Small intestine (tissue), 16 donors: ENCODE measurements around the gene DCAF10. TPM values are rescaled to one million over a fixed set of nuclear protein-coding genes. Genes with fewer than 3 reads are reported as not detected.
"Not testable (repeated sequence)": the region's sequence is repeated elsewhere in the genome, so short reads cannot be mapped to it uniquely, and the experiment has no call there.

Experiments
- DNase-seq, 2 donors: peaks; one replicate each; pipeline versions ENCODE4 v3.0.0 to v3.0.0-alpha.2; 2013
- FAIRE-seq: peaks from 2 replicates; lab custom pipeline; 2012; peaks lifted over from hg19 to GRCh38; lab: Jason Lieb, UNC
- H3K27ac ChIP-seq, 3 donors: one replicate each; pipeline ENCODE4 v1.5.1; 2013; ENCODE audit warnings: low read length in 2 of 3, mild to moderate bottlenecking in 2 of 3, control low read depth in 1 of 3, inconsistent platforms in 1 of 3, low read depth in 1 of 3, moderate library complexity in 1 of 3
- H3K27me3 ChIP-seq, 3 donors: one replicate each; pipeline ENCODE4 v1.6.1; 2013; ENCODE audit warnings: low read length in 3 of 3, inconsistent platforms in 1 of 3; ENCODE audit not compliant: control insufficient read depth in 3 of 3, insufficient read depth in 3 of 3
- H3K36me3 ChIP-seq, 3 donors: one replicate each; pipeline ENCODE4 v1.6.1; 2013; ENCODE audit warnings: low read length in 3 of 3, inconsistent platforms in 1 of 3, low read depth in 1 of 3, mild to moderate bottlenecking in 1 of 3, moderate library complexity in 1 of 3; ENCODE audit not compliant: control insufficient read depth in 3 of 3, insufficient read depth in 2 of 3
- H3K4me1 ChIP-seq, 3 donors: one replicate each; pipeline ENCODE4 v1.6.1; 2013; ENCODE audit warnings: low read length in 2 of 3, inconsistent platforms in 1 of 3, low read depth in 1 of 3, mild to moderate bottlenecking in 1 of 3, moderate library complexity in 1 of 3; ENCODE audit not compliant: control insufficient read depth in 3 of 3, insufficient read depth in 2 of 3
- H3K4me3 ChIP-seq, 3 donors: one replicate each; pipeline ENCODE4 v1.5.1; 2013; ENCODE audit warnings: low read length in 3 of 3, control low read depth in 1 of 3, inconsistent platforms in 1 of 3, low read depth in 1 of 3, mild to moderate bottlenecking in 1 of 3, moderate library complexity in 1 of 3
- H3K9me3 ChIP-seq, 2 donors: one replicate each; pipeline ENCODE4 v1.6.1; 2013; ENCODE audit warnings: low read depth in 1 of 2, low read length in 1 of 2; ENCODE audit not compliant: control insufficient read depth in 2 of 2, insufficient read depth in 1 of 2
- WGBS, 3 donors: extraction: QIAGEN DNeasy Blood & Tissue Kit; methylation state at CpG; one replicate each; pipeline ENCODE4 v1.1.7; 2013; 5-methylcytosine and 5-hydroxymethylcytosine counted together
- long read RNA-seq, 10 donors: transcript quantifications; one replicate each; lab custom pipeline, GENCODE V29; 2026
- polyA plus RNA-seq, 4 donors: library from polyadenylated mRNA; stranded (reverse) in 3 of 4; unstranded in 1 of 4; fragments of 200-250 nt in 3 of 4; fragments of 120-200 nt in 1 of 4; gene quantifications; one replicate each; pipeline versions ENCODE4 v1.2.1 to v1.2.3, GENCODE V29; 2013
- donor health status: healthy with polysubstance abuse.
- donor health status: control.
- donor health status: control.
- donor health status: Bipolar disorder and iron deficiency.
- donor health status: healthy.

The DCAF10 gene
- 10 to 100 TPM in 1 of 4 donors, 1 to 10 TPM in 3; 5.6 to 21.8 (median 7.5) TPM for polyA plus RNA-seq
- long read RNA-seq, donor 1, partial matches to known transcripts: 0 of 8 reads
- long read RNA-seq, donor 1, other reads (novel, unspliced or antisense): 5 of 8 reads
- long read RNA-seq, donor 2, partial matches to known transcripts: 0 of 2 reads
- long read RNA-seq, donor 2, other reads (novel, unspliced or antisense): 0 of 2 reads
- long read RNA-seq, donor 3, partial matches to known transcripts: 0 of 1 reads
- long read RNA-seq, donor 3, other reads (novel, unspliced or antisense): 0 of 1 reads
- long read RNA-seq, donor 4: 0 reads
- long read RNA-seq, donor 5: 0 reads
- long read RNA-seq, donor 6, partial matches to known transcripts: 0 of 2 reads
- long read RNA-seq, donor 6, other reads (novel, unspliced or antisense): 0 of 2 reads
- long read RNA-seq, donor 7, partial matches to known transcripts: 8 of 9 reads
- long read RNA-seq, donor 7, other reads (novel, unspliced or antisense): 0 of 9 reads
- long read RNA-seq, donor 8, partial matches to known transcripts: 0 of 1 reads
- long read RNA-seq, donor 8, other reads (novel, unspliced or antisense): 0 of 1 reads
- long read RNA-seq, donor 9: 0 reads
- long read RNA-seq, donor 10: 0 reads

DNA sequence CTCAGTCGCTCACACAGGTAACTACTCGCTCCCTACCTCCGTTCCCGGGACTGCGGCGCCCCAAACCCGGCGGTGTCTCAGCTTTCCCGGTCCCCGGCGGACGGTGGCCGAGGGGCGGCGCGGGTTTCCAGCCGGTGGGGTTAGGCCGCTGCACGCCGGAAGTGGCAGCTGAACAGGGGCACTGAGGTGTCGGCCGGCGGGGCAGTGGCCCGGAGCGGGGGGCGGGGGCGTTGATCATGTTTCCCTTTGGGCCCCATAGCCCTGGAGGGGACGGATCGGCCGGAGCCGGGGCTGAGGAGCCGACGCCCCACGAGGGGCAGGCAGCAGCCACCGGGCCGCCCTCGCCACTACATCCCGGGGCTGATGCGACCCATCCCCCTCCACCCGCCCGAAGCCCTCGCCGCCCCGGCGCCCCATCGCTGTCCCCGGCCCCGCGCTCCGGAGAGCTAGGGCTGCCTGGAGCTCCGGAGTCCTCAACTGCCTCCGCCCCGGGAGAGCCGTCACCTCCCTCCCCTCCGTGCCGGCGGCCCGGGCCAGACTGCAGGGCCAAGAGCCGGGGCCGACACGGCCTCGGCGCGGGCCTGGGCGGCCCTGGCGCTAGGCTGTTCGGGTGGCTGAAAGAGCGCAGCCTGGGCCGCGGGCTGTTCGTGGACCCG lies at the start of gene DCAF10:
TSS of gene DCAF10 (plus strand) at position 167 of the 656 bp plus-strand sequence. CDS start at position 237, 70 bp downstream.
- Histone ChIP-seq H3K27ac (peak within 1 kb of the TSS; percentile 88 to 90 (median 88)), H3K36me3 (no peaks in the 10 kb centered on the region), H3K9me3 (no peaks in the 10 kb centered on the region), H3K27me3 (no peaks in the 10 kb centered on the region), H3K4me3 (peak within 1 kb of the TSS; percentile 84 to 98 (median 97)), H3K4me1 (peaks cover 4 to 7% (median 5%) of the 10 kb centered on the region in 3 donors)
- no peak for FAIRE-seq
- WGBS, 3 donors: 1% methylated on average over 49 to 72 of the region's 72 CpGs
- peak; percentile 81 to 97 for DNase-seq

DNA sequence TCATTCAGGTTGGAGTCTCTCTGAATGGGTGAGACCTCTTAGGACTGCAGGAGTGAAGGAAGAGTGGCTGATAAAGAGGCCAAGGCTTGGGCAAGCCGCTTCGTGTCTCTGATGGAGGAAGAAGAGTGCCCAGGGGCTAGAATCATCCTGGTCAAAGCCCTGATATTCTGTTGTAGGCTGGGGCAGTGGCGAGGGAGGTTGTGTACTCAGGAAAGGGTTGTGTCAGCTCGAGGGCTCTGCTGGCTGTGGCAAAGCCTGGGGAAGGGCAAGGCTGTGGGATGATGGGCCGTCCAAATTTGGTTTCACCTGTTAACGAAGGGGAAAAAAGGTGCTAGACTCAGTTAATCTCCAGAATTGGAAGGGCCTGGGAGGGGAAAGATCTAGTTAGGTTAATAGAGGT lies 49.4 kb upstream of the DCAF10 start:
- Histone ChIP-seq H3K4me1 (peaks cover 0 to 3% (median 0%) of the 10 kb centered on the region in 3 donors), H3K27me3 (no peaks in the 10 kb centered on the region), H3K9me3 (peaks cover 0 to 4% of the 10 kb centered on the region in 2 donors), H3K27ac (no peak overlapping the region), H3K36me3 (no peaks in the 10 kb centered on the region), H3K4me3 (no peak overlapping the region)
- no peak for FAIRE-seq
- no peak for DNase-seq
- 75 to 77% (median 77%) methylated on average over 6 of the region's 6 CpGs for WGBS, 3 donors

DNA sequence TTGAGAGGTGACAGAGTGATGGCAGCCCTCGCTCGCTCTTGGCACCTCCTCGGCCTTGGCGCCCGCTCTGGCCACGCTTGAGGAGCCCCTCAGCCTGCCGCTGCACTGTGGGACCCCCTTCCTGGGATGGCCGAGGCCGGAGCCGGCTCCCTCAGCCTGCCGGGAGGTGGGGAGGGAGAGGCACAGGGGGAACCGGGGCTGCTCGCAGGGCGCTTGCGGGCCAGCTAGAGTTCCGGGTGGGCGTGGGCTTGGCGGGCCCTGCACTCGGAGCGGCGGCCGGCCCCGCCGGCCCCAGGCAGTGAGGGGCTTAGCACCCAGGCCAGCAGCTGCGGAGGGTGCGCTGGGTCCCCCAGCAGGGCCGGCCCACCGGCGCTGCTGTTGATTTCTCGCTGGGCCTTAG lies 48.9 kb upstream of the DCAF10 start:
- H3K36me3 ChIP-seq, H3K4me1 ChIP-seq, DNase-seq, FAIRE-seq, H3K9me3 ChIP-seq, H3K27me3 ChIP-seq, H3K4me3 ChIP-seq, H3K27ac ChIP-seq: not testable (repeated sequence)
- WGBS, 3 donors: 94 to 97% (median 94%) methylated on average over 15 to 30 of the region's 30 CpGs

DNA sequence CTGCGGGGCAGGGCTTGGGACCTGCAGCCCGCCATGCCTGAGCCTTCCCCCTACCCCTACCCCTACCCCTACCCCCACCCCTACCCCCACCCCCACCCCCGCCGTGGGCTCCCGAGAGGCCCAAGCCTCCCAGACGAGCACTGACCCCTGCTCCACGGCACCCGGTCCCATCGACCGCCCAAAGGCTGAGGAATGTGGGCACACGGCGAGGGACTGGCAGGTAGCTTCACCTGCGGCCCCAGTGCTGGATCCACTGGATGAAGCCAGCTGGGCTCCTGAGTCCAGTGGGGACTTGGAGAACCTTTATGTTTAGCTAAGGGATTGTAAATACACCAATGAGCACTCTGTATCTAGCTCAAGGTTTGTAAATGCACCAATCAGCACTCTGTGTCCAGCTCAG lies 48.5 kb upstream of the DCAF10 start:
- not testable (repeated sequence) for H3K4me1 ChIP-seq, DNase-seq, H3K27me3 ChIP-seq, H3K27ac ChIP-seq, H3K36me3 ChIP-seq, H3K9me3 ChIP-seq, H3K4me3 ChIP-seq, FAIRE-seq
- 94 to 98% (median 96%) methylated on average over 7 to 13 of the region's 13 CpGs for WGBS, 3 donors

- no peak for DNase-seq
- FAIRE-seq: no peak
- no peak overlapping the region for H3K27ac ChIP-seq
- H3K4me3 ChIP-seq: peak overlapping the region in 2 of 3 donors; percentile 79 to 89
- H3K27me3 ChIP-seq: no peaks in the 10 kb centered on the region
- H3K4me1 ChIP-seq: peaks cover 0 to 3% (median 0%) of the 10 kb centered on the region in 3 donors
- peaks cover 0 to 6% (median 0%) of the 10 kb centered on the region in 3 donors for H3K36me3 ChIP-seq
- WGBS, 3 donors: 88 to 91% (median 90%) methylated on average over 29 of the region's 29 CpGs
- H3K9me3 ChIP-seq: peaks cover 0 to 4% of the 10 kb centered on the region in 2 donors
Observed at GRCh38 chr9:37752642-37753488, 47.7 kb upstream of the DCAF10 start.

DNA sequence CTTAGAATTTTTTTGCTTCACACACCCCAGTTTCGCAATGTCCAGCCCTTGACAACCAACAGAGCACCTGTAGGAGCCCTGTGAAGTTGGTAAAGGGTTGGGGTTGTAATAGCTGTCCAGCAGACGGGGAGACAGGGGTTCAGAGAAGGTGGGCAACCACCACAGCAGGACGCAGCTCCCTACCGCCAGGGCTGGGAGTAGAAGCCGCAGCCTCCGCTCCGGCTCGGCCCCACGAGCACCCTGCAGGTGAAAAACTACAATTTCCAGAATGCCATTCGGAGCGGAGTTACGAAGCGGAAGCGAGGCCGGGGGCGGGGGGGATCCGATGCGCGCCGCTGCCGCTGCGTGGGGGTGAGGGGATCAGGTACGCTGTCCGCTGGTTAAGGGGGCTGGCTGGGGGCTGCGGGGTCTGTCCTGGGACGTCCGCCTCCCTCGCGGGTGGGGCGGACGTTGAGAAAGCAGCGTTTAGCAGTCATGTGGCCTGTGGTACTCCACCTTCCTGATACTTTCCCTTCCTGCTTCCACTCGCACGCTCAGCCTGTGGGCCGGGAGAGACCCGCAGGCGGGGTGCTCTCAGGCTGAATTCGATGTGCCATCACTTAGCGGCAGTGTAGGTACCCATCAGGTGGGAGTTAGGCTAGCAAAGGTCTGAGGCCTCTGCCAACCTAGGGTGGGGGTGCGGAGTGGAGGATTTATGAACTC lies 47.0 kb upstream of the DCAF10 start, which contains the start of gene TRMT10B:
TSS of gene TRMT10B (plus strand) at position 317 of the 702 bp plus-strand sequence. CDS start 8,127 bp downstream, outside the sequence.
- Histone ChIP-seq H3K9me3 (peaks cover 0 to 4% of the 10 kb centered on the region in 2 donors), H3K27ac (peak within 1 kb of the TSS; percentile 47 to 80 (median 72)), H3K4me3 (peak within 1 kb of the TSS; percentile 77 to 89 (median 79)), H3K4me1 (peaks cover 0 to 3% (median 0%) of the 10 kb centered on the region in 3 donors), H3K36me3 (peaks cover 0 to 9% (median 0%) of the 10 kb centered on the region in 3 donors), H3K27me3 (no peaks in the 10 kb centered on the region)
- DNase-seq (peak; percentile 72 to 90), FAIRE-seq (no peak)
- WGBS, 3 donors: 3% methylated on average over 34 to 40 of the region's 40 CpGs

GRCh38 chr9:37758747-37759146 lies 41.9 kb upstream of the DCAF10 start:
- Histone ChIP-seq H3K36me3 (peaks cover 0 to 16% (median 0%) of the 10 kb centered on the region in 3 donors), H3K9me3 (no peaks in the 10 kb centered on the region), H3K4me1 (peaks cover 0 to 11% (median 3%) of the 10 kb centered on the region in 3 donors), H3K27ac (no peak overlapping the region), H3K4me3 (no peak overlapping the region), H3K27me3 (no peaks in the 10 kb centered on the region)
- 87 to 98% (median 89%) methylated on average over 3 of the region's 3 CpGs for WGBS, 3 donors
- DNase-seq (no peak), FAIRE-seq (no peak)
